Esophagus muscularis mucosa (tissue), 4 donors: Measurements from ENCODE around the gene CD244.

ENCODE experiments used
- CTCF ChIP-seq, 3 experiments: fragments of 200-600 bp in 2 of 3; fragments of 450-650 bp in 1 of 3; sonication (generic) in 2 of 3; IDR thresholded peaks; one replicate each; pipeline ENCODE4 v1.5.1; 2017 to 2019; ENCODE audit warnings: antibody characterized with exemption in 3 of 3, mild to moderate bottlenecking in 2 of 3, moderate library complexity in 1 of 3
- EP300 ChIP-seq: sonication (generic); formaldehyde crosslinking; IDR thresholded peaks from one replicate; pipeline ENCODE4 v1.6.1; 2017; ENCODE audit warnings: antibody characterized with exemption
- POLR2A ChIP-seq: fragments of 450-650 bp; IDR thresholded peaks from one replicate; pipeline ENCODE4 v1.6.1; 2017; ENCODE audit warnings: antibody characterized with exemption, moderate library complexity, mild to moderate bottlenecking, low read depth
- POLR2AphosphoS5 ChIP-seq, 2 donors: sonication (generic); formaldehyde crosslinking; IDR thresholded peaks; one replicate each; pipeline ENCODE4 v1.6.1; 2017; ENCODE audit warnings: antibody characterized with exemption in 2 of 2

GRCh38 chr1:160818207-160818937, 44.3 kb downstream of the CD244 start:
- TF ChIP-seq EP300 (no peak), CTCF (IDR thresholded peaks at IDR 0.05) (no peak), POLR2A (no peak), POLR2AphosphoS5 (IDR thresholded peaks at IDR 0.05) (no peak)
